ENCODE measurements around the gene CUX1.

CUX1 gene

GRCh38 chr7:101934618-101935017 lies 117.2 kb downstream of the CUX1 start:
- Histone ChIP-seq H3K36me3 (ENCODE audit: insufficient read depth, low read length) (0 out of 2 replicates have a peak, but pooled peaks cover 8% of the 10 kb centered on the region), H2AFZ (ENCODE audit: low read length, unreplicated experiment) (no peak overlapping the region), H3K4me3 (ENCODE audit: low read depth, low read length) (no peak overlapping the region), H3K4me1 (ENCODE audit: control insufficient read depth, insufficient read depth, low read length, unreplicated experiment) (peaks cover 4% of the 10 kb centered on the region), H3K27ac (ENCODE audit: low read depth, low read length) (no peak overlapping the region), H3K27me3 (ENCODE audit: insufficient read depth, low read length) (no peaks in the 10 kb centered on the region), H3K79me2 (ENCODE audit: control insufficient read depth, insufficient read depth, low read length, unreplicated experiment) (no peaks in the 10 kb centered on the region)

- H3K4me1 ChIP-seq (ENCODE audit: control insufficient read depth, insufficient read depth, low read length, unreplicated experiment): peaks cover 4% of the 10 kb centered on the region
- no peak overlapping the region for H3K27ac ChIP-seq (ENCODE audit: low read depth, low read length)
- H3K27me3 ChIP-seq (ENCODE audit: insufficient read depth, low read length): no peaks in the 10 kb centered on the region
- no peaks in the 10 kb centered on the region for H3K79me2 ChIP-seq (ENCODE audit: control insufficient read depth, insufficient read depth, low read length, unreplicated experiment)
- no peak overlapping the region for H3K4me3 ChIP-seq (ENCODE audit: low read depth, low read length)
- H3K36me3 ChIP-seq (ENCODE audit: insufficient read depth, low read length): 0 out of 2 replicates have a peak, but pooled peaks cover under 1% of the 10 kb centered on the region
- H2AFZ ChIP-seq (ENCODE audit: low read length, unreplicated experiment): no peak overlapping the region
Observed at GRCh38 chr7:101935521-101936141, 118.2 kb downstream of the CUX1 start.

- Histone ChIP-seq H3K4me3 (ENCODE audit: low read depth, low read length) (no peak overlapping the region), H2AFZ (ENCODE audit: low read length, unreplicated experiment) (no peak overlapping the region), H3K27ac (ENCODE audit: low read depth, low read length) (no peak overlapping the region), H3K79me2 (ENCODE audit: control insufficient read depth, insufficient read depth, low read length, unreplicated experiment) (no peaks in the 10 kb centered on the region), H3K4me1 (ENCODE audit: control insufficient read depth, insufficient read depth, low read length, unreplicated experiment) (peaks cover 7% of the 10 kb centered on the region), H3K36me3 (ENCODE audit: insufficient read depth, low read length) (no peaks in the 10 kb centered on the region), H3K27me3 (ENCODE audit: insufficient read depth, low read length) (no peaks in the 10 kb centered on the region)
Observed at GRCh38 chr7:101936223-101936610, 118.8 kb downstream of the CUX1 start.

GRCh38 chr7:101936611-101937231 lies 119.3 kb downstream of the CUX1 start:
- Histone ChIP-seq H3K79me2 (ENCODE audit: control insufficient read depth, insufficient read depth, low read length, unreplicated experiment) (no peaks in the 10 kb centered on the region), H3K27ac (ENCODE audit: low read depth, low read length) (no peak overlapping the region), H2AFZ (ENCODE audit: low read length, unreplicated experiment) (no peak overlapping the region), H3K27me3 (ENCODE audit: insufficient read depth, low read length) (no peaks in the 10 kb centered on the region), H3K4me1 (ENCODE audit: control insufficient read depth, insufficient read depth, low read length, unreplicated experiment) (peaks cover 12% of the 10 kb centered on the region), H3K4me3 (ENCODE audit: low read depth, low read length) (no peak overlapping the region), H3K36me3 (ENCODE audit: insufficient read depth, low read length) (no peaks in the 10 kb centered on the region)

- peaks cover 23% of the 10 kb centered on the region for H3K4me1 ChIP-seq (ENCODE audit: control insufficient read depth, insufficient read depth, low read length, unreplicated experiment)
Observed at GRCh38 chr7:101937717-101938514, 120.5 kb downstream of the CUX1 start.

GRCh38 chr7:101939136-101939695 lies 121.8 kb downstream of the CUX1 start:
- no peaks in the 10 kb centered on the region for H3K36me3 ChIP-seq (ENCODE audit: insufficient read depth, low read length)
- H3K27ac ChIP-seq (ENCODE audit: low read depth, low read length): no peak overlapping the region
- H3K27me3 ChIP-seq (ENCODE audit: insufficient read depth, low read length): no peaks in the 10 kb centered on the region
- H3K79me2 ChIP-seq (ENCODE audit: control insufficient read depth, insufficient read depth, low read length, unreplicated experiment): peaks cover 4% of the 10 kb centered on the region
- H3K4me1 ChIP-seq (ENCODE audit: control insufficient read depth, insufficient read depth, low read length, unreplicated experiment): peaks cover 23% of the 10 kb centered on the region
- no peak overlapping the region for H3K4me3 ChIP-seq (ENCODE audit: low read depth, low read length)
- no peak overlapping the region for H2AFZ ChIP-seq (ENCODE audit: low read length, unreplicated experiment)

More at GRCh38 chr7:101937717-101938514, 120.5 kb downstream of the CUX1 start:
- Histone ChIP-seq H3K27ac (ENCODE audit: low read depth, low read length) (no peak overlapping the region), H3K4me3 (ENCODE audit: low read depth, low read length) (no peak overlapping the region), H2AFZ (ENCODE audit: low read length, unreplicated experiment) (no peak overlapping the region), H3K36me3 (ENCODE audit: insufficient read depth, low read length) (no peaks in the 10 kb centered on the region), H3K79me2 (ENCODE audit: control insufficient read depth, insufficient read depth, low read length, unreplicated experiment) (no peaks in the 10 kb centered on the region), H3K27me3 (ENCODE audit: insufficient read depth, low read length) (no peaks in the 10 kb centered on the region)

- H3K27ac ChIP-seq (ENCODE audit: low read depth, low read length): no peak overlapping the region
- H2AFZ ChIP-seq (ENCODE audit: low read length, unreplicated experiment): no peak overlapping the region
- H3K36me3 ChIP-seq (ENCODE audit: insufficient read depth, low read length): no peaks in the 10 kb centered on the region
- H3K4me3 ChIP-seq (ENCODE audit: low read depth, low read length): no peak overlapping the region
- H3K79me2 ChIP-seq (ENCODE audit: control insufficient read depth, insufficient read depth, low read length, unreplicated experiment): peaks cover 5% of the 10 kb centered on the region
- no peaks in the 10 kb centered on the region for H3K27me3 ChIP-seq (ENCODE audit: insufficient read depth, low read length)
- peaks cover 23% of the 10 kb centered on the region for H3K4me1 ChIP-seq (ENCODE audit: control insufficient read depth, insufficient read depth, low read length, unreplicated experiment)
Observed at GRCh38 chr7:101940151-101940550, 122.7 kb downstream of the CUX1 start.

GRCh38 chr7:101940830-101941229 lies 123.4 kb downstream of the CUX1 start:
- Histone ChIP-seq H3K4me1 (ENCODE audit: control insufficient read depth, insufficient read depth, low read length, unreplicated experiment) (peaks cover 23% of the 10 kb centered on the region), H3K27ac (ENCODE audit: low read depth, low read length) (no peak overlapping the region), H3K36me3 (ENCODE audit: insufficient read depth, low read length) (no peaks in the 10 kb centered on the region), H3K27me3 (ENCODE audit: insufficient read depth, low read length) (no peaks in the 10 kb centered on the region), H3K79me2 (ENCODE audit: control insufficient read depth, insufficient read depth, low read length, unreplicated experiment) (peaks cover 5% of the 10 kb centered on the region), H3K4me3 (ENCODE audit: low read depth, low read length) (no peak overlapping the region), H2AFZ (ENCODE audit: low read length, unreplicated experiment) (no peak overlapping the region)

GRCh38 chr7:101941481-101942383 lies 124.3 kb downstream of the CUX1 start:
- H3K27ac ChIP-seq (ENCODE audit: low read depth, low read length): peak overlapping the region; percentile 14; the same call in 1 of the 2 replicates
- peaks cover 5% of the 10 kb centered on the region for H3K79me2 ChIP-seq (ENCODE audit: control insufficient read depth, insufficient read depth, low read length, unreplicated experiment)
- no peaks in the 10 kb centered on the region for H3K27me3 ChIP-seq (ENCODE audit: insufficient read depth, low read length)
- no peaks in the 10 kb centered on the region for H3K36me3 ChIP-seq (ENCODE audit: insufficient read depth, low read length)
- H3K4me3 ChIP-seq (ENCODE audit: low read depth, low read length): peak overlapping the region; percentile 19; the same call in 1 of the 2 replicates
- peaks cover 23% of the 10 kb centered on the region for H3K4me1 ChIP-seq (ENCODE audit: control insufficient read depth, insufficient read depth, low read length, unreplicated experiment)
- peak overlapping the region; percentile 17 for H2AFZ ChIP-seq (ENCODE audit: low read length, unreplicated experiment)
